Naive B cell (primary cell): ENCODE measurements around the gene MAGOH. TPM values are rescaled to one million over a fixed set of nuclear protein-coding genes. Genes with fewer than 3 reads are reported as not detected.
"Not testable (repeated sequence)": the region's sequence is repeated elsewhere in the genome, so short reads cannot be mapped to it uniquely, and the experiment has no call there.

Experiments used
- ATAC-seq, 2 donors: fragments of 150-1000 bp; cut with Tn5 transposase; 2 replicates each; pipeline ENCODE4 v1.10.0; 2021; ENCODE audit warnings: low read depth in 2 of 2, mild to moderate bottlenecking in 2 of 2, moderate library complexity in 2 of 2
- DNase-seq: peaks from one replicate; pipeline ENCODE4 v3.0.0; 2022
- H3K27ac Mint-ChIP-seq, 6 donors: one replicate each; pipeline ENCODE4 v1.8.0; 2020 to 2022; ENCODE audit warnings: mild to moderate bottlenecking in 6 of 6, mixed read lengths in 6 of 6, moderate library complexity in 5 of 6, inconsistent platforms in 2 of 6
- H3K27me3 Mint-ChIP-seq, 3 donors: one replicate each; pipeline ENCODE4 v1.8.0; 2021 to 2022; ENCODE audit warnings: mixed read lengths in 3 of 3, mild to moderate bottlenecking in 1 of 3
- H3K36me3 Mint-ChIP-seq, 2 donors: one replicate each; pipeline ENCODE4 v1.8.0; 2020 to 2022; ENCODE audit warnings: mixed read lengths in 2 of 2, inconsistent platforms in 1 of 2, mild to moderate bottlenecking in 1 of 2
- H3K4me1 Mint-ChIP-seq, 3 donors: one replicate each; pipeline ENCODE4 v1.8.0; 2020 to 2022; ENCODE audit warnings: mixed read lengths in 3 of 3, inconsistent platforms in 1 of 3, mild to moderate bottlenecking in 1 of 3, moderate library complexity in 1 of 3
- H3K4me3 Mint-ChIP-seq, 8 donors: one replicate each; pipeline ENCODE4 v1.8.0; 2020 to 2022; ENCODE audit warnings: mild to moderate bottlenecking in 8 of 8, mixed read lengths in 8 of 8, moderate library complexity in 8 of 8, inconsistent platforms in 2 of 8
- H3K9me3 Mint-ChIP-seq, 7 donors: one replicate each; pipeline ENCODE4 v1.8.0; 2020 to 2022; ENCODE audit warnings: mixed read lengths in 7 of 7, mild to moderate bottlenecking in 5 of 7, inconsistent platforms in 2 of 7, moderate library complexity in 1 of 7
- polyA plus RNA-seq, 6 donors: library from polyadenylated mRNA; unstranded; fragments of 300-500 nt; fragmentation: Illumina TruSeq; gene quantifications; one replicate each; pipeline ENCODE4 v1.2.3, GENCODE V29; 2021; ENCODE audit warnings: low read depth in 6 of 6

The MAGOH gene
- polyA plus RNA-seq, 6 donors from 2014 or later: 44.2 to 124 (median 117) TPM

GRCh38 chr1:53242381-53242780, 4.1 kb upstream of the MAGOH start:
- Mint-ChIP-seq H3K36me3 (peaks cover 0 to 12% of the 10 kb centered on the region in 2 donors), H3K9me3 (no peaks in the 10 kb centered on the region), H3K4me1 (peaks cover 34 to 43% (median 41%) of the 10 kb centered on the region in 3 donors), H3K27me3 (no peaks in the 10 kb centered on the region), H3K4me3 (peak overlapping the region in 1 of 8 donors; percentile 10), H3K27ac (no peak overlapping the region)
- DNase-seq (no peak), ATAC-seq (no peak)

DNA sequence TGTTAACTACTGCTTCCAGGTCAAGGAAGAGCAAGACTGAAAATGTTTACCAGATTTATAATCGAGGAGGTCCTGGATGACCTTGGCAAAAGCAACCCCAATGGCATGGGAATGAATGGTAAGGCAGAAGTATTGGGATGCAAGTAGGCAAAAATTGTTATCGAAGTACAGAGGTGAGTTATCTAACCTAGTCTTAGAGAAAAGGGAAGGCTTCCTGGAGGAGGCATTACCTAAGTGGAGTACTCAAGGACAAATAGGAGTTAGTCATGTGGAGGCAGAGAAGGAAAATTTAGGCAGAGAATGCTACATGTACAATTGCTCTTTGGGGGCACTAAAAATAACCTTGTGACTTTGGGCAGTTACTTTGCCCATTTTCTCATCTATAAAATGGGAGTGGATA, 3.5 kb upstream of the MAGOH start:
- peaks cover 0 to 14% of the 10 kb centered on the region in 2 donors for H3K36me3 Mint-ChIP-seq
- H3K27me3 Mint-ChIP-seq: no peaks in the 10 kb centered on the region
- H3K9me3 Mint-ChIP-seq: no peaks in the 10 kb centered on the region
- DNase-seq (no peak), ATAC-seq (no peak)
- H3K4me1 Mint-ChIP-seq: peaks cover 33 to 44% (median 40%) of the 10 kb centered on the region in 3 donors
- H3K4me3 Mint-ChIP-seq: no peak overlapping the region
- H3K27ac Mint-ChIP-seq: no peak overlapping the region

DNA sequence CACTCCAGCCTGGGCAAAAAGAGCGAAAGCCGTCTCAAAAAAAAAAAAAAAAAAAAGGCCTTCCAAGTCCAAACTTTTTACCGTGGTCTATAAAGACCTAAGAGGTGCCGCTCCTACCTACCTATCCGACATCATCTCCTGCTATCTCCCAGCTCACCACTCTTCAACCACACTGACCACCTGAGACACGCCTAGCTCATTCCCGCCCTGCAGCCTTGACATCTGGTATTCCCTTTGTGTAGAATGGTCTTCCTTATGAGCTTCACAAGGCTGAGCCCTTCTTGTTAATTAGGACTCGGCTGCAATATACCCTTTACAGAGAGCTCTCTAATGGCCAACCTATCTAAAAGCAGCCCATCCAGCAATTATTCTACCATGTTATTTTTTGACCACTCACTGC, 680 bp downstream of the MAGOH start:
- peak overlapping the region; percentile 95 to 100 (median 99) for H3K4me3 Mint-ChIP-seq
- peaks cover 22 to 33% (median 29%) of the 10 kb centered on the region in 3 donors for H3K4me1 Mint-ChIP-seq
- peaks cover 7 to 29% of the 10 kb centered on the region in 2 donors for H3K36me3 Mint-ChIP-seq
- ATAC-seq (no peak), DNase-seq (no peak)
- no peaks in the 10 kb centered on the region for H3K27me3 Mint-ChIP-seq
- H3K9me3 Mint-ChIP-seq: no peaks in the 10 kb centered on the region
- peak overlapping the region in 5 of 6 donors; percentile 81 to 98 (median 98) for H3K27ac Mint-ChIP-seq

DNA sequence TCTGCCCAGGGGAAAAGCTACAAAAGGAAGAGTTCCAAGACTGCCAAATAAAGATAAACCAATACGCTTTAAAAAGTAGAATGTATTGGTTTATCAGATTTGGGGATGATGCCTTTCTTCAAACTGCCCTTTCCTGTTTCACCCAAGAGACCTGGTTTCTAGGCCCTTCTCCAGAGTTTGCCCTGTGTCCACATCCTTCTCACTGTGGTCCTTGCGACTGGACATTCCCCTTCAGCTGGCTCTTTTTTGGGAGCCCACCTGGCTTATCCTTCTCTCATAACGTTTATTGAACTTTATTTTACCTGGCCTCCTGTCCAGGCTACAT, 17.4 kb downstream of the MAGOH start:
- ATAC-seq (no peak), DNase-seq (no peak)
- Mint-ChIP-seq H3K9me3 (no peaks in the 10 kb centered on the region), H3K4me1 (peaks cover 19 to 27% (median 22%) of the 10 kb centered on the region in 3 donors), H3K36me3 (no peaks in the 10 kb centered on the region), H3K4me3 (peak overlapping the region; percentile 88 to 97 (median 96)), H3K27ac (peak overlapping the region; percentile 83 to 98 (median 98)), H3K27me3 (no peaks in the 10 kb centered on the region)

DNA sequence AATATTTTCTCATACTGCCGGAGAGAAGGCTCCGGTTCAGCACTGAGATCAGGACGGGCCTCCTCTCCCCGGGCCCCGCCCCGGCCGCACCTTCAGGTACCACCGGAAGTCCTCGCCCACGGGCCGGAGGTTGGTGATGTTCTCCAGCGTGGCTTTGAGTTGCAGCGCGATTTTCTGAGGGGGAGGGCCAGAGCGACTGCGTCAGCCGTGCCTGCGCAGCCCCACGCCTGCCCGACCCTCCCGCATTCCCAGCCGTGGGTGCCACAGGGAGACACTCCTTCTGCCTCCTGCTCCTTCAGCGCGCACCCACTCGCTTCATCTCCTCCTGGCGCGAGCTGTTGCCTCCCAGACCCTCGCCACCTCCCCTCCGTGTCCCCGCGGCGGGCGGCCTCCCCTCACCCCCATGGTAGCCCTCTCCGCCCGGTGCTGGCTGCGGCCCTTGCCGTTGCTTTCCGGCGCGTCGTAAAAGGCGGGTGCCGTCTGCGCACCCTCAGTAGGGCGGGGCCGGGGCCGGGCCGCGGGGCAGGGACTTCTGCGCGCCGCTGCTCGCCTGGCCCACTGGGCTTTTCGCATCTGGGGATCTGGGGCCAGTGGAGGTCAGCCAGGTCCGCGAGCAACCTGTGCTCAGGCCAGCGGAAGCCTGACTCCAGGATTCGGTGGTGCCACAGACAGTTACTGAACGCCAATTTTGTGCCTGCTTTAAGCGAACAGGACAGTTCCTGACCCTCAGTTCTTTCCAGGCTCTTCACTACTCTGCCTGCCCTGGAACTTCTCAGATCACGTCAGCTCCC, 18.0 kb downstream of the MAGOH start, which contains the start of gene CZIB:
TSS of gene CZIB (minus strand) at position 464 of the 791 bp plus-strand sequence. CDS start at position 405, 59 bp downstream.
- peak within 1 kb of the TSS; percentile 88 to 97 (median 96) for H3K4me3 Mint-ChIP-seq
- peak; percentile 91 for ATAC-seq
- peak; percentile 95 for DNase-seq
- peak within 1 kb of the TSS; percentile 96 to 98 (median 98) for H3K27ac Mint-ChIP-seq
- no peaks in the 10 kb centered on the region for H3K36me3 Mint-ChIP-seq
- H3K9me3 Mint-ChIP-seq: no peaks in the 10 kb centered on the region
- no peaks in the 10 kb centered on the region for H3K27me3 Mint-ChIP-seq
- peaks cover 19 to 27% (median 22%) of the 10 kb centered on the region in 3 donors for H3K4me1 Mint-ChIP-seq

GRCh38 chr1:53219711-53220110, 18.6 kb downstream of the MAGOH start:
- no peak for DNase-seq
- Mint-ChIP-seq H3K9me3 (no peaks in the 10 kb centered on the region), H3K36me3 (no peaks in the 10 kb centered on the region), H3K4me3 (peak overlapping the region; percentile 88 to 97 (median 96)), H3K27me3 (no peaks in the 10 kb centered on the region), H3K27ac (peak overlapping the region; percentile 96 to 98 (median 98)), H3K4me1 (peaks cover 19 to 27% (median 22%) of the 10 kb centered on the region in 3 donors)
- no peak for ATAC-seq

GRCh38 chr1:53218201-53218600, 20.1 kb downstream of the MAGOH start:
- ATAC-seq (no peak), DNase-seq (no peak)
- no peaks in the 10 kb centered on the region for H3K27me3 Mint-ChIP-seq
- H3K36me3 Mint-ChIP-seq: no peaks in the 10 kb centered on the region
- H3K27ac Mint-ChIP-seq: peak overlapping the region in 1 of 6 donors; percentile 74
- H3K4me3 Mint-ChIP-seq: peak overlapping the region in 3 of 8 donors; percentile 65 to 97 (median 92)
- H3K9me3 Mint-ChIP-seq: no peaks in the 10 kb centered on the region
- H3K4me1 Mint-ChIP-seq: peaks cover 19 to 27% (median 22%) of the 10 kb centered on the region in 3 donors

DNA sequence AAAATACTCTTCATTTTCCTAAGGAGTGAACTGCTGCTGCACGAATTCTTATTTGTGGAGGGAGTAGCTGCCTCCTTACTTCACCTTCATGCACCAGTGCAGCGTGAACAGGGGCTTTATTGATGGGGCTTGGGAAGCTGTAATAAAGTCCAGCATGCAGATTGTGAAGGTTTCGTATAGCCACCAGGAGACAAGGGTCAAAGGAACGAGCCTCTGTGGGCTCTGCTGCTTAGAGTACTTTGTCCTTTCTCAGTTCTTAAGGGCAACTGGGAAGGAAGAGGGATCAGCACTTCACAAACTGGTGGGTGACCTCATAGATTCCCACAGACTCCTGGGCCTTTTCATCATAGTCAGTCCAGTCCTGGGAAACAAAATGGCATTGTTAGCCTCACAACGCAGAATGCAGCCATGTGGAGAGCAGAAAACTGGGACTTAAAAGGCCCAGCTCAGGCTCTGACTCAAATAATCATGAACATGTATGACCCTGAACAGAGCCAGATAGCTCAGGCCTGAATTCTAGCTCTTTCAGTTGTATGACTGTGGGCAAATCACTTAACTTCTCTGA, 23.9 kb downstream of the MAGOH start:
- DNase-seq (no peak), ATAC-seq (no peak)
- Mint-ChIP-seq H3K4me1 (peaks cover 3 to 14% (median 5%) of the 10 kb centered on the region in 3 donors), H3K27me3 (no peaks in the 10 kb centered on the region), H3K36me3 (peaks cover 0 to 9% of the 10 kb centered on the region in 2 donors), H3K27ac (no peak overlapping the region), H3K4me3 (no peak overlapping the region), H3K9me3 (no peaks in the 10 kb centered on the region)

DNA sequence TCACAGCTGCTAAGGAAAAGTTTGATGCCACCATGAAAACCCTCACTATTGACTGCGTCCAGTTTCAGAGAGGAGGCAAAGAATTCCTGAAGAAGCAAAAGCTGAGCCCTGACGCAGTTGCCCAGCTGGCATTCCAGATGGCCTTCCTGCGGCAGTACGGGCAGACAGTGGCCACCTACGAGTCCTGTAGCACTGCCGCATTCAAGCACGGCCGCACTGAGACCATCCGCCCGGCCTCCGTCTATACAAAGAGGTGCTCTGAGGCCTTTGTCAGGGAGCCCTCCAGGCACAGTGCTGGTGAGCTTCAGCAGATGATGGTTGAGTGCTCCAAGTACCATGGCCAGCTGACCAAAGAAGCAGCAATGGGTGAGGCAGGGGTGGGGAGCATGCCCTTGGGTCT, 27.4 kb downstream of the MAGOH start:
- Mint-ChIP-seq H3K4me3 (no peak overlapping the region), H3K4me1 (peaks cover 0 to 4% (median 0%) of the 10 kb centered on the region in 3 donors), H3K27me3 (no peaks in the 10 kb centered on the region), H3K27ac (no peak overlapping the region), H3K36me3 (peaks cover 23 to 30% of the 10 kb centered on the region in 2 donors), H3K9me3 (peaks cover 5 to 18% (median 15%) of the 10 kb centered on the region in 7 donors)
- DNase-seq: no peak
- no peak for ATAC-seq

GRCh38 chr1:53210352-53210751, 28.0 kb downstream of the MAGOH start:
- H3K36me3 Mint-ChIP-seq: peaks cover 25 to 30% of the 10 kb centered on the region in 2 donors
- peaks cover 0 to 4% (median 0%) of the 10 kb centered on the region in 3 donors for H3K4me1 Mint-ChIP-seq
- no peak for DNase-seq
- H3K27me3 Mint-ChIP-seq: no peaks in the 10 kb centered on the region
- no peak overlapping the region for H3K27ac Mint-ChIP-seq
- peak overlapping the region in 1 of 8 donors; percentile 35 for H3K4me3 Mint-ChIP-seq
- H3K9me3 Mint-ChIP-seq: peaks cover 5 to 24% (median 17%) of the 10 kb centered on the region in 7 donors
- ATAC-seq: no peak

DNA sequence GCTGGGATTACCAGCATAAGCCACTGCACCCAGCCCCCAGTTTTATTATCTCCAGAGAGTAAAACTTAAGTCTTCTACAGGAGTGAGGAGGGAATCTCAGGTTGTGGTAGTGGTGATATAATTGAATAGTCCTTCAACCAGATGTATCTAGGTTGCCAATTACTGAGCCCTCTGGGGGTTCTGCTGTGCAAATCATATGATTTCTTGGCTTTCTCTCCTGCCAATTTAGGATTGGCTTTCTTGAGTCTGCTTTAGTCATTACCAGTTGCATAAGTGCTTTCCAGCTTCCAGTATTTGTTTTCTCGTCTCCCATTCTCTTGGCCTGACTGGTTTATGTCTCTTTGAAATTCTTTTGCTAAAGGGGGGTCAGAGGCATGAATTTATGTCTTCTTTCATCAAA, 30.6 kb downstream of the MAGOH start:
- DNase-seq (no peak), ATAC-seq (no peak)
- Mint-ChIP-seq H3K27me3 (no peaks in the 10 kb centered on the region), H3K27ac (peak overlapping the region in 1 of 6 donors; percentile 25), H3K4me3 (peak overlapping the region in 1 of 8 donors; percentile 42), H3K36me3 (peaks cover 51 to 56% of the 10 kb centered on the region in 2 donors), H3K4me1 (peaks cover 0 to 14% (median 9%) of the 10 kb centered on the region in 3 donors), H3K9me3 (peaks cover 12 to 43% (median 31%) of the 10 kb centered on the region in 7 donors)

- no peak overlapping the region for H3K4me3 Mint-ChIP-seq
- H3K36me3 Mint-ChIP-seq: peaks cover 58 to 64% of the 10 kb centered on the region in 2 donors
- ATAC-seq (no peak), DNase-seq (no peak)
- peaks cover 0 to 17% (median 13%) of the 10 kb centered on the region in 3 donors for H3K4me1 Mint-ChIP-seq
- H3K27me3 Mint-ChIP-seq: no peaks in the 10 kb centered on the region
- peak overlapping the region in 3 of 6 donors; percentile 43 to 65 (median 59) for H3K27ac Mint-ChIP-seq
- peaks cover 12 to 43% (median 31%) of the 10 kb centered on the region in 7 donors for H3K9me3 Mint-ChIP-seq
Observed at GRCh38 chr1:53206735-53207379, 31.5 kb downstream of the MAGOH start.

- not testable (repeated sequence) for DNase-seq, H3K4me3 Mint-ChIP-seq, ATAC-seq, H3K27ac Mint-ChIP-seq, H3K27me3 Mint-ChIP-seq
- H3K4me1 Mint-ChIP-seq: peaks cover 0 to 17% (median 13%) of the 10 kb centered on the region in 3 donors
- peaks cover 58 to 64% of the 10 kb centered on the region in 2 donors for H3K36me3 Mint-ChIP-seq
- H3K9me3 Mint-ChIP-seq: peaks cover 12 to 43% (median 31%) of the 10 kb centered on the region in 7 donors
Observed at GRCh38 chr1:53206083-53206685, 32.1 kb downstream of the MAGOH start.
